Body of pancreas (tissue), 4 donors: ENCODE measurements around the gene MEIG1. TPM values are rescaled to one million over a fixed set of nuclear protein-coding genes. Genes with fewer than 3 reads are reported as not detected.
"Not testable (repeated sequence)": the region's sequence is repeated elsewhere in the genome, so short reads cannot be mapped to it uniquely, and the experiment has no call there.

Experiments
- ATAC-seq: fragments of 150-250 bp; one replicate; pipeline ENCODE4 v1.9.1; 2016
- DNase-seq, 4 donors: peaks; one replicate each; pipeline ENCODE4 v3.0.0-alpha.2; 2019
- H3K27ac ChIP-seq, 4 donors: fragments of 200-600 bp; sonication (generic); 1 replicate in 3 of 4; 2 replicates in 1 of 4; pipeline versions ENCODE4 v1.5.1 to v1.6.1; 2016 to 2019; ENCODE audit warnings: mild to moderate bottlenecking in 1 of 4, mixed read lengths in 1 of 4, moderate library complexity in 1 of 4
- H3K27me3 ChIP-seq, 2 donors: fragments of 200-600 bp; sonication (generic); one replicate each; pipeline ENCODE4 v1.6.0; 2016; ENCODE audit warnings: mild to moderate bottlenecking in 1 of 2
- H3K36me3 ChIP-seq, 2 donors: fragments of 200-600 bp; sonication (generic); replicated peaks in 1 of 2; 2 replicates each; pipeline ENCODE4 v1.5.1; 2016; ENCODE audit warnings: low read depth in 2 of 2; ENCODE audit not compliant: insufficient read depth in 1 of 2
- H3K4me1 ChIP-seq: fragments of 200-600 bp; sonication (generic); one replicate; pipeline ENCODE4 v1.6.0; 2016
- H3K4me3 ChIP-seq, 2 donors: fragments of 200-600 bp; sonication (generic); 1 replicate in 1 of 2; 2 replicates in 1 of 2; pipeline ENCODE4 v1.5.1; 2016 to 2019
- H3K9me3 ChIP-seq, 3 donors: fragments of 200-600 bp; sonication (generic); 1 replicate in 2 of 3; 2 replicates in 1 of 3; pipeline ENCODE4 v1.5.1; 2016
- CTCF ChIP-seq, 7 experiments: fragments of 450-650 bp in 4 of 7; fragments of 200-600 bp in 3 of 7; sonication (generic) in 3 of 7; IDR thresholded peaks; one replicate each; pipeline ENCODE4 v1.5.1; 2016 to 2019; ENCODE audit warnings: antibody characterized with exemption in 7 of 7
- POLR2A ChIP-seq, 3 donors: fragments of 450-650 bp; IDR thresholded peaks; one replicate each; pipeline ENCODE4 v1.6.1; 2016; ENCODE audit warnings: antibody characterized with exemption in 3 of 3, mild to moderate bottlenecking in 2 of 3
- WGBS, 2 donors: methylation state at CpG; one replicate each; pipeline ENCODE4 v1.1.5; 2017; 5-methylcytosine and 5-hydroxymethylcytosine counted together
- intact Hi-C: fragments of 100-400 bp; cut with DNase I; formaldehyde crosslinking; loops from one replicate; pipeline ENCODE4 v1.15.1; 2023
- total RNA-seq, 2 donors: library from RNA; depleted of rRNA; stranded (reverse); fragments of >200 nt; gene quantifications; one replicate each; pipeline ENCODE4 v1.1.0, GENCODE V29; 2016

Gene MEIG1
- total RNA-seq, 2 donors from 2014 or later: not detected

GRCh38 chr10:14971867-14972448, 12.8 kb downstream of the MEIG1 start:
- Histone ChIP-seq H3K9me3 (no peaks in the 10 kb centered on the region), H3K27ac (no peak overlapping the region), H3K27me3 (no peaks in the 10 kb centered on the region), H3K36me3 (no peaks in the 10 kb centered on the region), H3K4me1 (no peaks in the 10 kb centered on the region), H3K4me3 (no peak overlapping the region)
- TF ChIP-seq POLR2A (IDR thresholded peaks at IDR 0.05): no peak
- peak; percentile 23 to 54 (median 45) for TF ChIP-seq CTCF (IDR thresholded peaks at IDR 0.05)
- WGBS, 2 donors: 56 to 58% methylated on average over 4 of the region's 4 CpGs
- intact Hi-C loops: no loop called here
- DNase-seq: peak; percentile 21 to 68 (median 38)
- ATAC-seq: no peak

GRCh38 chr10:14974153-14974998, 15.2 kb downstream of the MEIG1 start:
- WGBS, 2 donors: 27 to 31% methylated on average over 15 of the region's 15 CpGs
- H3K27me3 ChIP-seq, H3K4me1 ChIP-seq, H3K9me3 ChIP-seq, intact Hi-C loops, H3K36me3 ChIP-seq, H3K27ac ChIP-seq, ATAC-seq, H3K4me3 ChIP-seq, DNase-seq: not testable (repeated sequence)

- H3K27ac ChIP-seq: no peak overlapping the region
- 18 to 25% methylated on average over 20 to 21 of the region's 21 CpGs for WGBS, 2 donors
- H3K4me3 ChIP-seq: no peak overlapping the region
- no peaks in the 10 kb centered on the region for H3K36me3 ChIP-seq
- intact Hi-C loops: no loop called here
- no peaks in the 10 kb centered on the region for H3K27me3 ChIP-seq
- ATAC-seq (no peak), DNase-seq (no peak)
- H3K9me3 ChIP-seq: no peaks in the 10 kb centered on the region
- H3K4me1 ChIP-seq: no peaks in the 10 kb centered on the region
- TF ChIP-seq POLR2A (IDR thresholded peaks at IDR 0.05) (no peak), CTCF (IDR thresholded peaks at IDR 0.05) (peak in 1 of 7 experiments; percentile 7)
Observed at GRCh38 chr10:14975672-14976273, 16.6 kb downstream of the MEIG1 start.

GRCh38 chr10:14982744-14983143, 23.6 kb downstream of the MEIG1 start:
- intact Hi-C loops: no loop called here
- Histone ChIP-seq H3K27ac (no peak overlapping the region), H3K4me3 (no peak overlapping the region), H3K4me1 (no peaks in the 10 kb centered on the region), H3K27me3 (no peaks in the 10 kb centered on the region), H3K36me3 (no peaks in the 10 kb centered on the region), H3K9me3 (no peaks in the 10 kb centered on the region)
- ATAC-seq (no peak), DNase-seq (no peak)
- no peak for TF ChIP-seq POLR2A (IDR thresholded peaks at IDR 0.05)
- TF ChIP-seq CTCF (IDR thresholded peaks at IDR 0.05): no peak
- WGBS, 2 donors: 74 to 75% methylated on average over 3 of the region's 3 CpGs

DNA sequence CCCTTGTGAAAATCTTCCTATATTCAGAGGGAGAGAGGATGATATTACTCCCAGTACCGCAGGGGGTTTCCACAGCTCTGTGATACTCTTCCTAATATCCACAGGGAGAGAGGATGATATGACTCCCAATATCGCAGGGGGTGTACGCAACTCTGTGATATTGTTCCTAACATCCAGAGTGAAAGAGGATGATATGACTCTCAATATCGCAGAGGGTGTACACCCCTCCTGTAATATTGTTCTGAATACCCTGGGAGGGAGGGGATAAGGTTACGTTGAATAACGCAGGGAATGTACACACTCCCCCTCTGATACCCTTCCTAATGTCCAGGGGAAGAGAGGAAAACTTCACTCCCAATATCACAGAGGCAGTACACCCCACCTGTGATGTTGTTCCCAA, 30.4 kb downstream of the MEIG1 start:
- DNase-seq, H3K27me3 ChIP-seq, H3K9me3 ChIP-seq, H3K27ac ChIP-seq, intact Hi-C loops, H3K4me3 ChIP-seq, ATAC-seq, H3K36me3 ChIP-seq: not testable (repeated sequence)
- WGBS, 2 donors: 84 to 87% methylated on average over 6 of the region's 6 CpGs
- H3K4me1 ChIP-seq: peaks cover 15% of the 10 kb centered on the region
